Measurements from ENCODE around the gene TMEM89.

Gene TMEM89

DNA sequence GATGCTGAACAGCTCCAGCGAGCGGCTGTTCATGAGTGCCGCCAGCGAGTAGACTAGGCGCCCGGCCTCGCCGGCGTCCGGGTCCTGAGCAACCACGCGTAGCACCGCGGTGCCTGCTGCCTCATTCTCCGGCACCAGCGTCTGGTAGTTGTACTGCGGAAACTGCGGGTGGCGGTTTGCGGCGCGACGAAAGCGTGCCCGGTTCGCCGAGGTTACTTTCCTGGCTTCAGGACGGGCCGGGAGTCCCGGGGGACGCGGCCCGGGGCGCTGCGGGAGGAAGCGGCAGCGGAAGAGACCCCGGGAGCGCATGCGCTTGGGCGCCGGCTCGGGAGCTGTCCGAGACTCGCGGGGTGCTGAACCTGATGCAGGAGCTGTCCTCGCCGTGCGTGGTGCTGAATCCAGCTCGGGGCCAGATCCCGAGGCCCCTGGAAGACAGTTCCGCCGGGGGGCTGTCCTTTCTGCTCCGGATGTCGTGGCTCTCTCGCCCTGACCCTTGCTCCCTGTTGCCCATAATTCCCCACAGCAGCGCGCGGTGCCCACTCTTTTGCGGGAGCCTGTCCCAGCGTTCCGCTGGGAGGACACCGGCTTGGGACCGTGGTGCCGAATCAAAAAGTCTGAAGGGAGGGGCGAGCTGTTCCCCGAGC, 40.1 kb upstream of the TMEM89 start:
- no peak for TF ChIP-seq EZH2phosphoT487 (IDR thresholded peaks at IDR 0.05; ENCODE audit: borderline replicate concordance, low read length)
- TF ChIP-seq, protein P1, sequence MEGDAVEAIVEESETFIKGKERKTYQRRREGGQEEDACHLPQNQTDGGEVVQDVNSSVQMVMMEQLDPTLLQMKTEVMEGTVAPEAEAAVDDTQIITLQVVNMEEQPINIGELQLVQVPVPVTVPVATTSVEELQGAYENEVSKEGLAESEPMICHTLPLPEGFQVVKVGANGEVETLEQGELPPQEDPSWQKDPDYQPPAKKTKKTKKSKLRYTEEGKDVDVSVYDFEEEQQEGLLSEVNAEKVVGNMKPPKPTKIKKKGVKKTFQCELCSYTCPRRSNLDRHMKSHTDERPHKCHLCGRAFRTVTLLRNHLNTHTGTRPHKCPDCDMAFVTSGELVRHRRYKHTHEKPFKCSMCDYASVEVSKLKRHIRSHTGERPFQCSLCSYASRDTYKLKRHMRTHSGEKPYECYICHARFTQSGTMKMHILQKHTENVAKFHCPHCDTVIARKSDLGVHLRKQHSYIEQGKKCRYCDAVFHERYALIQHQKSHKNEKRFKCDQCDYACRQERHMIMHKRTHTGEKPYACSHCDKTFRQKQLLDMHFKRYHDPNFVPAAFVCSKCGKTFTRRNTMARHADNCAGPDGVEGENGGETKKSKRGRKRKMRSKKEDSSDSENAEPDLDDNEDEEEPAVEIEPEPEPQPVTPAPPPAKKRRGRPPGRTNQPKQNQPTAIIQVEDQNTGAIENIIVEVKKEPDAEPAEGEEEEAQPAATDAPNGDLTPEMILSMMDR (IDR thresholded peaks at IDR 0.05; ENCODE audit: low read depth, low read length, poor library complexity, severe bottlenecking), result no peak
- Histone ChIP-seq H3K9me2 (replicated peaks; ENCODE audit: control insufficient read depth, low read length) (no peaks in the 10 kb centered on the region), H4K20me1 (ENCODE audit: control insufficient read depth, insufficient read depth, low read depth, low read length) (0 out of 2 replicates have a peak, but pooled peaks cover 3% of the 10 kb centered on the region), H3F3A (ENCODE audit: control insufficient read depth, insufficient read depth) (no peaks in the 10 kb centered on the region), H3K9me3 (ENCODE audit: control insufficient read depth, insufficient read depth, low read length) (no peaks in the 10 kb centered on the region), H3K4me3 (ENCODE audit: low read length) (peak overlapping the region; percentile 64), H3K4me1 (ENCODE audit: control insufficient read depth, low read length) (peaks cover 11% of the 10 kb centered on the region), H3K27ac (ENCODE audit: low read depth, low read length) (no peak overlapping the region), H3K27me3 (ENCODE audit: control insufficient read depth, low read length) (no peaks in the 10 kb centered on the region), H3K4me2 (ENCODE audit: low read length) (peak overlapping the region; percentile 63), H3K36me3 (ENCODE audit: control insufficient read depth, low read length) (no peaks in the 10 kb centered on the region), H3K79me2 (ENCODE audit: control insufficient read depth, low read length) (no peaks in the 10 kb centered on the region)

DNA sequence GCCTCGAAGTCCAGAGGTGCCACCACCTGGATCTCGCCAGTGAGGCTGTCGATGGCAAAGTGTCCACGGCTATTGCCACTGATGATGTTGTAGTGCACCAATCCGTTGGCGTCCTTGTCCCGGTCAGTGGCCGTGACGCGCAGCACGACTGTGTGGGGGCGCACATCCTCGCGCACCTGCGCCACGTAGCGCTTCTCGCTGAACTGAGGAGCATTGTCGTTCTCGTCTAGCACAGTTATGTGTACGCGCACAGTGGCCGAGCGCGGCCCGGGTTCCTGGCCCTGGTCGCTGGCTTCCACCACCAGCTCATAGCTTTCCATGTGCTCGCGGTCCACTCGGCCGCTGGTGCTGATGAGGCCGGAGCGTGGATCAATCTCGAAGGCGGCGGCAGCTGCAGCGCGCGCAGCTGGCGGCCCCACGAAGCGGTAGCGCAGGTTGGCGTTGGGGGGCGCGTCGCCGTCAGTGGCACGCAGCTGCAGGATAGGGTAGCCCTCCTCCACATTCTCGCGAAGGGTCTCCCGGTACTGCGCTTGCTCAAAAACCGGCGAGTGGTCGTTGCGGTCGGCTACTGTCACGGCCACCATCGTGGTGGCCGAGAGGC, 39.3 kb upstream of the TMEM89 start:
- Histone ChIP-seq H3K27ac (ENCODE audit: low read depth, low read length) (no peak overlapping the region), H3K9me2 (replicated peaks; ENCODE audit: control insufficient read depth, low read length) (no peaks in the 10 kb centered on the region), H3K36me3 (ENCODE audit: control insufficient read depth, low read length) (no peaks in the 10 kb centered on the region), H3F3A (ENCODE audit: control insufficient read depth, insufficient read depth) (no peaks in the 10 kb centered on the region), H3K4me2 (ENCODE audit: low read length) (peak overlapping the region; percentile 63), H3K4me3 (ENCODE audit: low read length) (peak overlapping the region; percentile 64), H3K9me3 (ENCODE audit: control insufficient read depth, insufficient read depth, low read length) (no peaks in the 10 kb centered on the region), H3K79me2 (ENCODE audit: control insufficient read depth, low read length) (no peaks in the 10 kb centered on the region), H4K20me1 (ENCODE audit: control insufficient read depth, insufficient read depth, low read depth, low read length) (0 out of 2 replicates have a peak, but pooled peaks cover 3% of the 10 kb centered on the region), H3K4me1 (ENCODE audit: control insufficient read depth, low read length) (peaks cover 16% of the 10 kb centered on the region), H3K27me3 (ENCODE audit: control insufficient read depth, low read length) (no peaks in the 10 kb centered on the region)
- no peak for TF ChIP-seq EZH2phosphoT487 (IDR thresholded peaks at IDR 0.05; ENCODE audit: borderline replicate concordance, low read length)
- TF ChIP-seq, protein P1 (IDR thresholded peaks at IDR 0.05; ENCODE audit: low read depth, low read length, poor library complexity, severe bottlenecking), result no peak

DNA sequence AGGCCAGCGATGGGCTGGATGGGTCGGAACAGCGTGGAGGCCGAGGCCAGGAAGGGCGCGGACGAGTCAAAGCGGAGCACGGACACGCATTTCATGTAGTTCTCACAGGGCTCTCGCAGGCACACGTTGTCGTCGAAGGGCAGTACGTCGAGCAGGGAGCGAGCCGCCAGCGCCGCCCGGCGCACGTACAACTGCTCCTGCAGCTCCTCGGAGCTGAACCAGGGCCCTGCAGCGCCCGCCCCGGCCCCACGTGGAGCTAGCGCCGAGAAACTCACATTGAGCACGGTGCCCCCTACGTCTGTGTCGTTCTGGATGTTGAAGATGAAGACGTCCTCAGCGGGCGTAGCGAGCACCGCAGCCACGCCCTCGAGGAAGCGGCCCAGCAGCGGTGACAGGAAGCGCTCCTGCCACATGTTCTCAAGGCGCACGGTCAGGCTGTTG, 35.3 kb upstream of the TMEM89 start:
- Histone ChIP-seq H3K4me3 (ENCODE audit: low read length) (peak overlapping the region; percentile 82), H4K20me1 (ENCODE audit: control insufficient read depth, insufficient read depth, low read depth, low read length) (0 out of 2 replicates have a peak, but pooled peaks cover 3% of the 10 kb centered on the region), H3K36me3 (ENCODE audit: control insufficient read depth, low read length) (no peaks in the 10 kb centered on the region), H3K9me3 (ENCODE audit: control insufficient read depth, insufficient read depth, low read length) (no peaks in the 10 kb centered on the region), H3K4me2 (ENCODE audit: low read length) (peak overlapping the region; percentile 75), H3K79me2 (ENCODE audit: control insufficient read depth, low read length) (no peaks in the 10 kb centered on the region), H3K27ac (ENCODE audit: low read depth, low read length) (no peak overlapping the region), H3F3A (ENCODE audit: control insufficient read depth, insufficient read depth) (no peaks in the 10 kb centered on the region), H3K9me2 (replicated peaks; ENCODE audit: control insufficient read depth, low read length) (no peaks in the 10 kb centered on the region), H3K4me1 (ENCODE audit: control insufficient read depth, low read length) (peaks cover 38% of the 10 kb centered on the region), H3K27me3 (ENCODE audit: control insufficient read depth, low read length) (no peaks in the 10 kb centered on the region)
- TF ChIP-seq, protein P1 (IDR thresholded peaks at IDR 0.05; ENCODE audit: low read depth, low read length, poor library complexity, severe bottlenecking), result no peak
- no peak for TF ChIP-seq EZH2phosphoT487 (IDR thresholded peaks at IDR 0.05; ENCODE audit: borderline replicate concordance, low read length)
